Chondrocyte (in vitro differentiated cells): Measurements from ENCODE around the gene RYR2. TPM values are rescaled to one million over a fixed set of nuclear protein-coding genes. Genes with fewer than 3 reads are reported as not detected.

Experiments
- DNase-seq: peaks from one replicate; pipeline ENCODE4 v3.0.0; 2021; ENCODE audit warnings: mixed read lengths, low spot score
- H3K27ac Mint-ChIP-seq: one replicate; pipeline ENCODE4 v1.8.0; 2021; ENCODE audit warnings: mild to moderate bottlenecking, moderate library complexity, mixed read lengths; ENCODE audit not compliant: unreplicated experiment
- H3K27me3 Mint-ChIP-seq: 2 replicates; pipeline ENCODE4 v1.8.0; 2021; ENCODE audit warnings: low read depth, mixed read lengths
- H3K36me3 Mint-ChIP-seq: 2 replicates; pipeline ENCODE4 v1.8.0; 2021; ENCODE audit warnings: low read depth, mixed read lengths
- H3K4me1 Mint-ChIP-seq: 2 replicates; pipeline ENCODE4 v1.8.0; 2021; ENCODE audit warnings: low read depth, mild to moderate bottlenecking, mixed read lengths
- H3K4me3 Mint-ChIP-seq: one replicate; pipeline ENCODE4 v1.8.0; 2021; ENCODE audit warnings: mild to moderate bottlenecking, moderate library complexity, mixed read lengths; ENCODE audit not compliant: unreplicated experiment
- H3K9me3 Mint-ChIP-seq: 2 replicates; pipeline ENCODE4 v1.8.0; 2021; ENCODE audit warnings: low read depth, mixed read lengths
- CTCF ChIP-seq: fragments of 200-600 bp; sonication (generic); IDR thresholded peaks from 2 replicates; pipeline ENCODE4 v1.5.0; 2021; ENCODE audit warnings: antibody characterized with exemption, mild to moderate bottlenecking, moderate library complexity
- total RNA-seq: library from RNA; stranded (reverse); gene quantifications from 3 replicates; pipeline ENCODE4 v1.2.1, GENCODE V29; 2021

The RYR2 gene
- total RNA-seq, 1 donor from 2014 or later: 0.12 TPM

- Mint-ChIP-seq H3K36me3 (no peaks in the 10 kb centered on the region), H3K4me3 (no peak overlapping the region)
- TF ChIP-seq CTCF: no peak
Observed at GRCh38 chr1:237650809-237651208, 608.8 kb downstream of the RYR2 start.

GRCh38 chr1:237655778-237656177 is 613.8 kb downstream of the RYR2 start:
- Mint-ChIP-seq H3K9me3 (no peaks in the 10 kb centered on the region), H3K4me1 (no peaks in the 10 kb centered on the region), H3K4me3 (no peak overlapping the region), H3K36me3 (no peaks in the 10 kb centered on the region), H3K27me3 (peaks cover 6% of the 10 kb centered on the region), H3K27ac (no peak overlapping the region)
- TF ChIP-seq CTCF: no peak
- DNase-seq: no peak

More at GRCh38 chr1:237650809-237651208, 608.8 kb downstream of the RYR2 start:
- H3K27me3 Mint-ChIP-seq: no peaks in the 10 kb centered on the region
- H3K4me1 Mint-ChIP-seq: no peaks in the 10 kb centered on the region
- no peak overlapping the region for H3K27ac Mint-ChIP-seq
- no peak for DNase-seq
- H3K9me3 Mint-ChIP-seq: no peaks in the 10 kb centered on the region

- Mint-ChIP-seq H3K4me1 (no peaks in the 10 kb centered on the region), H3K9me3 (no peaks in the 10 kb centered on the region), H3K4me3 (no peak overlapping the region), H3K27me3 (peaks cover 6% of the 10 kb centered on the region), H3K36me3 (no peaks in the 10 kb centered on the region), H3K27ac (no peak overlapping the region)
- TF ChIP-seq CTCF: no peak
- no peak for DNase-seq
Observed at GRCh38 chr1:237664348-237664747, 622.4 kb downstream of the RYR2 start.

- Mint-ChIP-seq H3K9me3 (no peaks in the 10 kb centered on the region), H3K27ac (no peak overlapping the region), H3K27me3 (peaks cover 2% of the 10 kb centered on the region), H3K36me3 (no peaks in the 10 kb centered on the region), H3K4me1 (no peaks in the 10 kb centered on the region), H3K4me3 (no peak overlapping the region)
- no peak for TF ChIP-seq CTCF
- DNase-seq: no peak
Observed at GRCh38 chr1:237670302-237670701, 628.3 kb downstream of the RYR2 start.

- Mint-ChIP-seq H3K9me3 (no peaks in the 10 kb centered on the region), H3K36me3 (no peaks in the 10 kb centered on the region), H3K4me1 (no peaks in the 10 kb centered on the region), H3K27me3 (peaks cover 2% of the 10 kb centered on the region), H3K4me3 (no peak overlapping the region), H3K27ac (no peak overlapping the region)
- no peak for TF ChIP-seq CTCF
- no peak for DNase-seq
Observed at GRCh38 chr1:237671262-237671661, 629.3 kb downstream of the RYR2 start.
